Measurements from ENCODE around the gene LRRC3. TPM values are rescaled to one million over a fixed set of nuclear protein-coding genes. Genes with fewer than 3 reads are reported as not detected.

Gene LRRC3
- total and polyA plus RNA-seq, 2 of the 4 experiments (the other 2 are of a cell fraction): under 0.01 to 0.38 TPM

DNA sequence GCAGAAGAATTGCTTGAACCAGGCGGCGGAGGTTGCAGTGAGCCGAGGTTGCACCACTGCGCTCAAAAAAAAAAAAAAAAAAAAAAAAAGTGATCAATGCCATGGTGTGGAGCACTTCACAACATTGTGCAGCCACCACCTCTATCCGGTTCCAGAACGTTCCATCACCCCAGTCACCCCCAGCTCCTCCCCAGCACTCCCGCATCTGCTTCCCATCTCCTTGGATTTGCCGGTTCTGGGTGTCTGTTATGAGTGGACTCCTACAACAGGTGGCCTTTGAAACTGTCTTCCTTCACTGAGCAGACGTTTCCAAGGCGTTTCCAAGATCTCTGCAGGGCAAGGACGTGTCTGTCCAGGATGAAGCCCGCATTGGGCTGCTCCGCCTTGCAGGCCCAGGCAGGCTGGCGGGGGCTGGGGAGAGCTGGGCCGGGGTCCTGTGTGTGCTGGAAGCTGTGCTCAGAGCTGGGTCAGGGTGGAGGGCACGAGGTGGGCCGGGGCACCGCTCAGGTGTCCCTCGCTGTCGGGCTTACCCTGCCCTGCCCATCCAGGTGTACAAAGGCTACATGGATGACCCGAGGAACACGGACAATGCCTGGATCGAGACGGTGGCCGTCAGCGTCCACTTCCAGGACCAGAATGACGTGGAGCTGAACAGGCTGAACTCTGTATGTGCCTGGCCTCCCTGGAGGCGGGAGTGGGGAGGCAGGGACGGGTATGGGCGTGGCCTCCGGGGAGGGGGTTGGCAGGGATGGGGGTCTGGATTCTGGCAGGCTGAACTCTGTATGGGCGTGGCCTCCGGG, 14.9 kb upstream of the LRRC3 start:
- H3K9ac ChIP-seq (ENCODE audit: low read depth, low read length): no peak overlapping the region
- no peak overlapping the region for H4K8ac ChIP-seq (ENCODE audit: low read depth in 2 of 2, low read length in 2 of 2)
- dilution Hi-C loops (cut with HindIII; ENCODE audit: low sequenced_read_pairs, unreplicated experiment): no loop called here
- no peak overlapping the region for H3K56ac ChIP-seq (ENCODE audit: extremely low read depth, insufficient read depth, low read length)
- no peaks in the 10 kb centered on the region for H3K79me1 ChIP-seq (ENCODE audit: low read depth in 1 of 2, low read length in 2 of 2)
- no peak overlapping the region for H2BK15ac ChIP-seq (ENCODE audit: low read depth, low read length)
- H2BK20ac ChIP-seq (ENCODE audit: low read depth, low read length): no peak overlapping the region
- H3K36me3 ChIP-seq (ENCODE audit: control insufficient read depth, insufficient read depth, low read length): no peaks in the 10 kb centered on the region
- no peak overlapping the region for H4K91ac ChIP-seq (ENCODE audit: insufficient read depth, low read depth, low read length)
- no peak overlapping the region for H3K4me2 ChIP-seq (ENCODE audit: low read depth, low read length)
- H4K5ac ChIP-seq (ENCODE audit: low read depth, low read length): no peak overlapping the region
- CTCF ChIA-PET: no interaction called here
- H3K9me1 ChIP-seq (ENCODE audit: insufficient read depth, low read length): no peaks in the 10 kb centered on the region
- in situ Hi-C loops (cut with MboI; ENCODE audit: low sequenced_read_pairs): no loop called here
- H3K27ac ChIP-seq (ENCODE audit: insufficient read depth, low read length): no peak overlapping the region
- 60% methylated on average over 23 of the region's 33 CpGs; no CpG with 5 or more reads in 1 of the 2 experiments for WGBS, 2 experiments (ENCODE audit: extremely low coverage in 2 of 2, insufficient read length in 1 of 2)
- DNase-seq (no peak), ATAC-seq (ENCODE audit: low read depth) (no peak)
- no peak overlapping the region for H3K4ac ChIP-seq (ENCODE audit: low read depth, low read length)
- no peak overlapping the region for H2BK120ac ChIP-seq (ENCODE audit: low read depth, low read length)
- H3K14ac ChIP-seq (replicated peaks; ENCODE audit: low read depth, low read length): no peak overlapping the region
- no peak overlapping the region for H3K18ac ChIP-seq (ENCODE audit: low read depth, low read length)
- H2AFZ ChIP-seq (replicated peaks; ENCODE audit: low read length, poor library complexity): no peak overlapping the region
- H3K9me3 ChIP-seq (ENCODE audit: control insufficient read depth, insufficient read depth, low read length): peaks cover 8% of the 10 kb centered on the region
- H4K20me1 ChIP-seq (ENCODE audit: insufficient read depth, low read length): no peaks in the 10 kb centered on the region
- no TSS peak for BruUV-seq (replicated peaks)
- TF ChIP-seq ELK1 (IDR thresholded peaks at IDR 0.05; ENCODE audit: borderline replicate concordance, low read depth, low read length) (no peak), MAZ (IDR thresholded peaks at IDR 0.05; ENCODE audit: borderline replicate concordance, low read depth, low read length) (no peak), USF2 (IDR thresholded peaks at IDR 0.05; ENCODE audit: low read depth, low read length) (no peak), NFE2L2 (IDR thresholded peaks at IDR 0.05; ENCODE audit: low read depth, low read length) (no peak), CHD1 (IDR thresholded peaks at IDR 0.05; ENCODE audit: low read depth, low read length) (no peak), RFX5 (IDR thresholded peaks at IDR 0.05; ENCODE audit: low read depth, low read length) (no peak), FOS (IDR thresholded peaks at IDR 0.05; ENCODE audit: low read depth, low read length) (no peak), RAD21 (IDR thresholded peaks at IDR 0.05; ENCODE audit: low read length) (no peak), SMC3 (IDR thresholded peaks at IDR 0.05; ENCODE audit: low read depth, low read length) (no peak), CEBPB (IDR thresholded peaks at IDR 0.05; ENCODE audit: low read depth, low read length) (no peak)
- no peak overlapping the region for H2BK5ac ChIP-seq (ENCODE audit: low read depth, low read length, poor library complexity, severe bottlenecking)
- H3K27me3 ChIP-seq (ENCODE audit: control insufficient read depth, insufficient read depth, low read length): no peaks in the 10 kb centered on the region
- H2AK9ac ChIP-seq (replicated peaks; ENCODE audit: low read depth, low read length, poor library complexity): no peak overlapping the region
- H3K4me3 ChIP-seq (ENCODE audit: insufficient read depth, low read depth, low read length): no peak overlapping the region
- intact Hi-C loops (cut with micrococcal nuclease): no loop called here
- H2AK5ac ChIP-seq (ENCODE audit: low read depth, low read length): no peak overlapping the region
- H3K23ac ChIP-seq (ENCODE audit: low read depth, low read length): no peak overlapping the region
- H3K4me1 ChIP-seq (ENCODE audit: control insufficient read depth, insufficient read depth, low read length): no peaks in the 10 kb centered on the region
- POLR2A ChIA-PET (ENCODE audit: unreplicated experiment): no interaction called here

All from IMR-90 (cell line).